Tibial nerve (tissue), 3 donors: ENCODE results near the gene HLTF.

Experiments used
- POLR2A ChIP-seq, 2 donors: fragments of 450-650 bp; IDR thresholded peaks; one replicate each; pipeline ENCODE4 v1.6.1; 2017; ENCODE audit warnings: antibody characterized with exemption in 2 of 2, mild to moderate bottlenecking in 2 of 2, moderate library complexity in 2 of 2
- TF ChIP-seq, protein P1 (sequence below), 5 experiments: fragments of 200-600 bp in 3 of 5; fragments of 450-650 bp in 2 of 5; sonication (generic) in 3 of 5; IDR thresholded peaks; one replicate each; pipeline ENCODE4 v1.5.1; 2016 to 2019; ENCODE audit warnings: antibody characterized with exemption in 5 of 5, mild to moderate bottlenecking in 3 of 5, moderate library complexity in 2 of 5

DNA sequence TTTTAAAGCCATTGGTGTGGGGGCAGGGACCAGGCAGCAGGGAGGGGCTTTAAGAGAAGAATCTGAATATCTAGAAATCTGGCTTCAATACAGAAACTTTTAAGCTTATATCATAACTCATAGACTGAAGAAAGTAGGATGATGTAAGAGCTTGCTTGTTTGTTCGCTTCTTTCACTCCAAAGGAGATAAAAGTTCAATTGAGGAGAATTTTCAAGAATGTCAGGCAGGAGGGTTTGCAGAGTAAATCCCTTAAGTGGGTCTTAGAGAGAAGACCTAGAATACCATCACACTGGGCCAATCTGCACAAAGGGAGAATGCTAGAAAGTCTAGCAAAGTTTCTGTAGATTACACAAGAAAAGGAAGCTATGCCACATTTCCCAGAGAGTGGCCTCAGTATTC lies 4.1 kb upstream of the HLTF start:
- TF ChIP-seq, protein P1, sequence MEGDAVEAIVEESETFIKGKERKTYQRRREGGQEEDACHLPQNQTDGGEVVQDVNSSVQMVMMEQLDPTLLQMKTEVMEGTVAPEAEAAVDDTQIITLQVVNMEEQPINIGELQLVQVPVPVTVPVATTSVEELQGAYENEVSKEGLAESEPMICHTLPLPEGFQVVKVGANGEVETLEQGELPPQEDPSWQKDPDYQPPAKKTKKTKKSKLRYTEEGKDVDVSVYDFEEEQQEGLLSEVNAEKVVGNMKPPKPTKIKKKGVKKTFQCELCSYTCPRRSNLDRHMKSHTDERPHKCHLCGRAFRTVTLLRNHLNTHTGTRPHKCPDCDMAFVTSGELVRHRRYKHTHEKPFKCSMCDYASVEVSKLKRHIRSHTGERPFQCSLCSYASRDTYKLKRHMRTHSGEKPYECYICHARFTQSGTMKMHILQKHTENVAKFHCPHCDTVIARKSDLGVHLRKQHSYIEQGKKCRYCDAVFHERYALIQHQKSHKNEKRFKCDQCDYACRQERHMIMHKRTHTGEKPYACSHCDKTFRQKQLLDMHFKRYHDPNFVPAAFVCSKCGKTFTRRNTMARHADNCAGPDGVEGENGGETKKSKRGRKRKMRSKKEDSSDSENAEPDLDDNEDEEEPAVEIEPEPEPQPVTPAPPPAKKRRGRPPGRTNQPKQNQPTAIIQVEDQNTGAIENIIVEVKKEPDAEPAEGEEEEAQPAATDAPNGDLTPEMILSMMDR (IDR thresholded peaks at IDR 0.05), result no peak
- no peak for TF ChIP-seq POLR2A (IDR thresholded peaks at IDR 0.05)
